Measurements from ENCODE around the gene ABHD1. TPM values are rescaled to one million over a fixed set of nuclear protein-coding genes. Genes with fewer than 3 reads are reported as not detected.

ABHD1 gene
- total RNA-seq, 2 experiments from 2014 or later, result 0.17 to 0.19 TPM

DNA sequence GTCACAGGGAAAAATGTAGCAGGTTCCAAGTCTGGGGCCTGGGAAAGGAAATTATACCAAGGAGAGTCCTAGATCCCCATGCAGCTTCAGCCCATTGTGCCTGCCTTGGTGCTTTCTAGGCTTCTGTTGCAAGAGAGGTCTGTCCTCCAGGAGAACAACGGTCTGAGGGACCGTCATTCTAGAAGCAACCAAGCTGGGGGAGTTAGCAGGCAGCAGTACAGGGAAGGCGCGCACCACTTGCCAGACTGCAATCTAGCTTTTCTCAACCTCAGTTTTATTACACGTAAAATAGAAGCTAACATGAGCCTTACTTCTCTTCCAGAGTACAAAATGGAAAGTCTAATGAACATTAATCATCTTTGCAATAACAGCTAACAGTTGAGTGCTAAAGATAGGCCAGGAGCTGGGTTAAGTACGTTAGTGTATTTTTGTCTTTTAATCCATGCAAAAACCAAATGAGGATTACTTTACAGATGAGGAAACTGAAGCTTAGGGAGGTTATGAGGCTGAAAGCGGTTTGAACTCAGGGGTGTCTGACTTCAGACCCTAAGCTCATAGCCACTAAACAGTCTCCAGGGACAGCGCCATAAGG is 27.1 kb downstream of the ABHD1 start:
- Mint-ChIP-seq H3K27ac (no peak overlapping the region), H3K27me3 (ENCODE audit: low read depth) (peaks cover 3% of the 10 kb centered on the region), H3K4me1 (ENCODE audit: low read depth) (no peaks in the 10 kb centered on the region), H3K9me3 (no peaks in the 10 kb centered on the region), H3K4me3 (no peak overlapping the region), H3K36me3 (ENCODE audit: low read depth) (no peaks in the 10 kb centered on the region)
- no peak for DNase-seq
- intact Hi-C loops (cut with micrococcal nuclease), result no loop called here
- CTCF ChIA-PET, result interaction anchor here (1.5 kb wide), 2 partner anchors 42 to 129 kb away, joined by 3 read pairs; no protein-coding TSS in a partner anchor

DNA sequence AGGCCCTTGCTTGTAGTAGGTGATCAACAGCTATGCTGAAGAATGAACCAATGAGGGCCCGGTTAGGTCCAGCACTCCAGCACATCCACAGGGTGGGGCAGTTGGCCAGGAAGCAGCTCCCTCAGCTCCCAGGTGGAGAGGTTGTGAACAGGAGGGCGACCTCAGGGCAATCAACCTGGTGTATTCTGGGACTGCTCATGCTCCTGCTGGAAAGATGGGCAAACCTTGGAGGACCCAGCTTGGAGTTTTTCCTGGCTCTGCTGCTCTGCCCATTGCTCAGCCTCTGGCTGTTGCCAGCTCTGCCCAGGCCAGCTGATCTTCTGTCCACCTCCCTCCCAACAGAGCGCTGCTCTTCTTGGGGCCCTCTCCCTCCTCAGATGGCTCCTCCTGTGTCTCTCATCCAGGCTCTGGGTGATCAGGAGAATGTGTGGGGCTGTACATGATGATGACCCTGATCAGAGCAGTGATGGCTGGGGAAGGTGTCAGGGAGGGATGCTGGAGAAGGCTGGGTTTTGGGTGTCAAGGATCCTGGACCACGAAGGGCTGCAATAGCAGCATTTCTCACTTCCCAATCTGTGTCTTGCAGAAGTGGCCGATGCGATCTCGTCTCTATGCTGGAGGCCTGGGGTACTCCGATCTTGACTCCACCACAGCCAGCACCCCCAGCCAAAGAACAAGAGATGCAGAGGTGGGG is 28.6 kb downstream of the ABHD1 start:
- peaks cover 3% of the 10 kb centered on the region for H3K27me3 Mint-ChIP-seq (ENCODE audit: low read depth)
- intact Hi-C loops (cut with micrococcal nuclease), result no loop called here
- CTCF ChIA-PET, result interaction anchor here (0.7 to 1.5 kb wide), 3 partner anchors 40 to 190 kb away, joined by 3 to 4 read pairs (median 3); no protein-coding TSS in a partner anchor
- H3K4me1 Mint-ChIP-seq (ENCODE audit: low read depth), result no peaks in the 10 kb centered on the region
- H3K9me3 Mint-ChIP-seq, result no peaks in the 10 kb centered on the region
- no peaks in the 10 kb centered on the region for H3K36me3 Mint-ChIP-seq (ENCODE audit: low read depth)
- H3K27ac Mint-ChIP-seq, result no peak overlapping the region
- no peak overlapping the region for H3K4me3 Mint-ChIP-seq
- DNase-seq, result no peak

DNA sequence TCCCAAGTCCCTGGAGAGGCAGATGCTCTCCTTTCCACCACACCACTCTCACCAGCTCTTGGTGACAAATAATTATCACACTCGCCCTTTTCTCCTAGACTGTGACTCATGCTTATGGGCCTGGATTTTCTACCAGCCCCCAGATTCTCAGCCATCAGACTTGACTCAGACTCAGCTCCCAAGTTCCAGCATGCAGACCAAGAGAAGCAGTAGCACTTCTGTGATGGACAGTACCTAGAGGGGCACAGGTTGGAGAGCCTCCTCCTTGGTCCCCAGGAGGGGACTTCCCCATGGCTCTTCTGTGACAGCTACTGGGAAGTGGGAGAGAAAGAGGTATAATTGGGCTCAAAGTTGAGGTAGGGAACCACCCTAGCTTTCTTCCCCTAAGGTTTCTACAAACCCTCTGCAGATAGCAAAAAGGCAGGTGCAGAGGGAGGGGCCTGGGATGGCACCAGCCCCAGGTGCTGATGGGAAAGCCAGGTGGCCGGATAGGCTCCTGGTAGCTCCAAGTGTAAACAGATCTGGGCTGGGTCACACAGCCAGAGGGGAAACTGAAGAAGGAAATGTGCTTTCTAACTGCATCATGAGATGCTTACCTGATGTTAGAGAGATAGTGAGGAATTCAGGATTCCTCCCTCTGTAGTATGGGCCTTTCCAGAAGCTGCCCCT is 29.3 kb downstream of the ABHD1 start:
- no peak overlapping the region for H3K27ac Mint-ChIP-seq
- no peak for DNase-seq

DNA sequence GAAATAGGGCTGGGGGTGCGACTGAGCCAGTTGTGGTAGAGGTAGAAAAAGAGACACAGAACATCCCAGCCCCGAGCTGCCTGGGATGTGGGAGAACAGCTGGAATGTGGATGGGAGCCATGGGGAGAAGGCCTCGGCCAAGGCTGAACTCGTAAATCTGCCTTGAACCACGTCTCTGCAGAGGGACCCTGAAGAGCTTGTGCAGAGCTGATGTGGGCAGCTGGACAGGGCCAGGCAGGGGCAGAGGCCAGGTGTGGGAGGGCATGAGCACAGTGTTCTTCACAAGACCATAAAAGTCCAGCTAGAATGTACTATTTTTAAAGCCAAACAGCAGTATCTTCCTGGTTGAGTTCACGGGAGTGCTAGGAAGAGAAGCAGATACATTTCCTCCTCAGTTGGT is 30.9 kb downstream of the ABHD1 start:
- Mint-ChIP-seq H3K36me3 (ENCODE audit: low read depth) (no peaks in the 10 kb centered on the region), H3K27ac (no peak overlapping the region), H3K9me3 (no peaks in the 10 kb centered on the region), H3K4me1 (ENCODE audit: low read depth) (no peaks in the 10 kb centered on the region), H3K4me3 (no peak overlapping the region), H3K27me3 (ENCODE audit: low read depth) (no peaks in the 10 kb centered on the region)
- DNase-seq, result no peak
- CTCF ChIA-PET, result interaction anchor here (0.7 to 0.8 kb wide), 2 partner anchors 125 to 126 kb away, joined by 3 read pairs; no protein-coding TSS in a partner anchor
- intact Hi-C loops (cut with micrococcal nuclease), result no loop called here

More for the DNA sequence above, 29.3 kb downstream of the ABHD1 start:
- no peaks in the 10 kb centered on the region for H3K4me1 Mint-ChIP-seq (ENCODE audit: low read depth)
- H3K36me3 Mint-ChIP-seq (ENCODE audit: low read depth), result no peaks in the 10 kb centered on the region
- intact Hi-C loops (cut with micrococcal nuclease), result no loop called here
- no peaks in the 10 kb centered on the region for H3K9me3 Mint-ChIP-seq
- peaks cover under 1% of the 10 kb centered on the region for H3K27me3 Mint-ChIP-seq (ENCODE audit: low read depth)
- no peak overlapping the region for H3K4me3 Mint-ChIP-seq
- CTCF ChIA-PET, result interaction anchor here (0.6 kb wide), 1 partner anchor 97 kb away, joined by 3 read pairs; no protein-coding TSS in a partner anchor

DNA sequence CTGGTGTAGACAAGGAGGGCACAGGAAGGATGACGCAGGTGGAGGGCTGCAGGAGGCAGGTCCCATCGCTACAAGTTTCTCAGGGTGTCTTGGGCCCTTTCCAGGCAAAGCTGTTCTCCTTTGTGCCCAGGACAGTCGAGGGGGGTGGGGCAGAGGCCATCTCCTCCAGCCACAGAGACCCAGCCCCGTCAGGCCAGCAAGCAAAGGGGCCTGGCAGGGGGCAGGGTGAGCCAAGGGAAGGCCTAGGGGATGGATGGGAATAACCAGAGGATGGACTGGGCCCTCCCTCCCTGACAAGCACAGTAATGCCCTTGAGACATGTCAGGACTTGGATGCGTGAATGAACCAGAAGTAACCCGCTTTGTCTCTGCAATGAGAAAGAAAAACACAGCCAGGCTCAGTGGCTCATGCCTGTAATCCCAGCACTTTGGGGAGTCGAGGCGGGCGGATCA is 31.5 kb downstream of the ABHD1 start:
- intact Hi-C loops (cut with micrococcal nuclease), result no loop called here
- Mint-ChIP-seq H3K27me3 (ENCODE audit: low read depth) (no peaks in the 10 kb centered on the region), H3K4me3 (no peak overlapping the region), H3K36me3 (ENCODE audit: low read depth) (no peaks in the 10 kb centered on the region), H3K27ac (no peak overlapping the region), H3K4me1 (ENCODE audit: low read depth) (no peaks in the 10 kb centered on the region), H3K9me3 (no peaks in the 10 kb centered on the region)
- DNase-seq, result no peak
- CTCF ChIA-PET, result no interaction called here

DNA sequence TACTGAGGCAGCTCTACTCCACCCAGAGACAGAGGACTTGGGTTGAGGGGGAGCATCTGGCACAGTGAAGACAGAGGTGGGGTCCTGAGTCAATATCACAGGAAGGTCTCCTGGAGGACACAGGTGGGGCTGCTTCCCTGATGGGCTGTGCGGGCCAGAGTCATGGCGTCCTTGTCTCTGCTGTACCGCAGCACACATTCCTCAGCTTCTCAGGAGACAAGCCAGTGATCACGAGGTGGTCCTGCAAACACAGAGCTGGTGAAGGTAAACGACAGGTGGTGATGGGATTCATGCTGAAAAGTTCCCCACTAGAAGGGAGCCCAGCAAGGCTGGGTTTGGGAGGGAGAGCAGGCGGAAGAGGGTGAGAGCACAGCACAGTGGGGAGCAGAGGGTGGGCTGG is 34.9 kb downstream of the ABHD1 start:
- CTCF ChIA-PET, result interaction anchor here (0.6 kb wide), 3 partner anchors 62 to 440 kb away, joined by 3 to 7 read pairs (median 4); no protein-coding TSS in a partner anchor
- no peak overlapping the region for H3K4me3 Mint-ChIP-seq

GRCh38 chr2:27159271-27159670 is 35.7 kb downstream of the ABHD1 start:
- H3K27ac Mint-ChIP-seq, result no peak overlapping the region
- peaks cover 2% of the 10 kb centered on the region for H3K27me3 Mint-ChIP-seq (ENCODE audit: low read depth)
- CTCF ChIA-PET, result interaction anchor here (0.6 kb wide), 1 partner anchor 113 kb away, joined by 4 read pairs; no protein-coding TSS in a partner anchor
- no peaks in the 10 kb centered on the region for H3K36me3 Mint-ChIP-seq (ENCODE audit: low read depth)
- intact Hi-C loops (cut with micrococcal nuclease), result no loop called here
- H3K4me1 Mint-ChIP-seq (ENCODE audit: low read depth), result no peaks in the 10 kb centered on the region
- DNase-seq, result no peak
- no peak overlapping the region for H3K4me3 Mint-ChIP-seq
- H3K9me3 Mint-ChIP-seq, result no peaks in the 10 kb centered on the region

More for the DNA sequence above, 34.9 kb downstream of the ABHD1 start:
- peaks cover 2% of the 10 kb centered on the region for H3K27me3 Mint-ChIP-seq (ENCODE audit: low read depth)
- no peak for DNase-seq
- intact Hi-C loops (cut with micrococcal nuclease), result no loop called here
- no peaks in the 10 kb centered on the region for H3K36me3 Mint-ChIP-seq (ENCODE audit: low read depth)
- no peaks in the 10 kb centered on the region for H3K4me1 Mint-ChIP-seq (ENCODE audit: low read depth)
- H3K9me3 Mint-ChIP-seq, result no peaks in the 10 kb centered on the region
- H3K27ac Mint-ChIP-seq, result no peak overlapping the region

DNA sequence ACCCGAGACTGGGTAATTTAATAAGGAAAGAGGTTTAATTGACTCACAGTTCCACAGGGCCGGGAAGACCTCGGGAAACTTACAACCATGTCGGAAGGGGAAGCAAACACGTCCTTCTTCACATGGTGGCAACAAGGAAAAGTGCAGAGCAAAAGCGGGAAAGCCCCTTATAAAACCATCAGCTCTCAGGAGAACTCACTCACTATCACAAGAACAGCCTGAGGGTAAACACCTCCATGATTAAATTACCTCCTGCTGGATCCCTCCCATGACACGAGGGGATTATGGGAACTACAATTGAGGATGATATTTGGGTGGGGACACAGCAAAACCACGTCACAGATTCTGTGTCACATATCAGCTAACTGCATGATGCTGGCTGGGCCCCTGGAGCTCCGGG is 36.6 kb downstream of the ABHD1 start:
- intact Hi-C loops (cut with micrococcal nuclease), result no loop called here
- Mint-ChIP-seq H3K4me1 (ENCODE audit: low read depth) (no peaks in the 10 kb centered on the region), H3K4me3 (no peak overlapping the region), H3K9me3 (no peaks in the 10 kb centered on the region), H3K27ac (no peak overlapping the region), H3K36me3 (ENCODE audit: low read depth) (no peaks in the 10 kb centered on the region), H3K27me3 (ENCODE audit: low read depth) (peaks cover 2% of the 10 kb centered on the region)
- no peak for DNase-seq
- CTCF ChIA-PET, result interaction anchor here (0.8 to 1.4 kb wide), 2 partner anchors 10 to 120 kb away, joined by 3 to 6 read pairs; no protein-coding TSS in a partner anchor

DNA sequence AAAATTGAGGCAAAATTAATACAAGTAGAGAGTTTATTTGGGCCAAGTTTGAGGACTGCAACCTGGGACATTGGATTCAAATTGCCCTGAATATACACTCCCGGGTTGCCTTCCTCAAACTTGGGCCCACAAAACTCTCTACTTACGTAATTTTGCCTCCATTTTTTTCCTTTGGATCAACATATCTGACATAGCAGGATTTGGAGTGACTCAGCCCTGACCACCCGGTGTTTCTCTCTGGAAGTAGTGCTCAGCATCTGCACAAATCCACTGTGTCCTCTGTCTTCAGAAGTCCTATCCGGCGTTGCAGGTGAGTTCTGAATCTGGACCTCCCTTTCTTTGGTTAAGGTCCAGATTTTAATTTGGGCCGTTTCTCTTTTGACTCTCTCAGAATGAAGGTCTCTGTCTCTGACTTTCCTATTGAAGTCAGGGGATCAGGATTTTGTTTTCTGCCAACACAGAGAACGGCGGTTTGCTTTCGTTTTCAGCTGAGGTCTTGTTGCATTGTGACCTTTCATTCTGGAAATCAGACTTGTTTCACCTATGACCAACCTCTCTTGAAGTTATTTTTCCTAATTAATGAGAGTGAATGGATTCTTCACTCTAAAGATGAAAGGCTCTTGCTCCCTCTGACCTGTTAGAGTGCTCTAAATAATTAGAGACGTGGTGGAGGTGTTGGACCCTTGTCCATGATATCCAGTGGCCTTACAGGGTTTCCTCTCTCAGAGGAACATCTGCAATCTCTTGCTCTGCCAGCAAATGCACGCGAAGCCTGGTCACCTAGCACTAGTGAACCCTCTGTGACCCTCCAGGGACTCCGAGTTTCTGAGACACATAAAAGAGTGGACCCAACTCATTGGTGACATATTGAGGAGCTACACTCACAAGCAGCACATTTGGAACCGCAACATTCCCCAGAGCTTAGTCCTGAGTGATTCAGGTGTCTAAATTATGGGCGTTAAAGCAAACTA is 38.8 kb downstream of the ABHD1 start:
- no peak for DNase-seq
- H3K4me3 Mint-ChIP-seq, result no peak overlapping the region
- intact Hi-C loops (cut with micrococcal nuclease), result no loop called here
- no peaks in the 10 kb centered on the region for H3K36me3 Mint-ChIP-seq (ENCODE audit: low read depth)
- peaks cover 2% of the 10 kb centered on the region for H3K27me3 Mint-ChIP-seq (ENCODE audit: low read depth)
- no peaks in the 10 kb centered on the region for H3K4me1 Mint-ChIP-seq (ENCODE audit: low read depth)
- no peaks in the 10 kb centered on the region for H3K9me3 Mint-ChIP-seq
- H3K27ac Mint-ChIP-seq, result no peak overlapping the region
- CTCF ChIA-PET, result interaction anchor here (1.0 to 1.2 kb wide), 2 partner anchors 20 to 111 kb away, joined by 3 to 5 read pairs; no protein-coding TSS in a partner anchor

DNA sequence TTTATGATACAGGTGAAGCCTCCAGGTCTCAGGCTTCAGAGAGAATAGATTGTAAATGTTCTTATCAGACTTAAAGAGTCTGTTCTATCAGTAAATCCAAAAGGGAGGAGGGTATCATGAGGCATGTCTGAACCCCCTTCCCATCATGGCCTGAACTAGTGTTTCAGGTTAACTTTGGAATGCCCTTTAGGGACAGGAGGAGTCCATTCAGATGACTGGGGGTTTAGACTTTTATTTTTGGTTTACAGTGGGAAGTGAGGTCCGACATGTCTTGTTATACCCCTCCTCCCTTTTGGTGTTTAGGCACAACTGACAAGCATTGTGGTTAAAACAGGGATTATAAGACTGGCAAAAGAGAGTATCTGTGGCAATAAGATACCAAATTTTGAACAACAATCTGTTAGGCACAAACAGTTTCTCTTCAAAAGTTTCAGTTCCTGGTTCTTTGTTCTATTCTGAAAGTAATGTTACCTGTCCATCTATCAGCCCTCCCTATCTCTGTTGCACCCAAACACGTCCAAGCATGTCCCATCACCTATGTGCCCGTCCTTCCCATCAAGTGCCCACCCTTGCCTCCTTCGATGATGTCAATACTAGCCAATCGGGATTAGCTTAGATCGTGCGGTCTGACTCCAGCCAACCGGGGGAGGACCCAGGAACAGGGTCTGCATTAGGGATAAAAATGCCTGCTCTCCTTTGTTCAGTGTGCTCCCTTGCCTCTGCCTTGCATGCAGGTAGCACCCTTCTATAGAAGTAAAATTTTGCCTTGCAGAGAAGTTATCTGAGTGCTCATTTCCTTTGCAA is 41.5 kb downstream of the ABHD1 start:
- Mint-ChIP-seq H3K27me3 (ENCODE audit: low read depth) (peaks cover 4% of the 10 kb centered on the region), H3K27ac (no peak overlapping the region), H3K9me3 (no peaks in the 10 kb centered on the region), H3K4me3 (no peak overlapping the region), H3K36me3 (ENCODE audit: low read depth) (no peaks in the 10 kb centered on the region), H3K4me1 (ENCODE audit: low read depth) (no peaks in the 10 kb centered on the region)
- no peak for DNase-seq
- intact Hi-C loops (cut with micrococcal nuclease), result no loop called here
- CTCF ChIA-PET, result interaction anchor here (1.0 kb wide), 1 partner anchor 23 kb away, joined by 5 read pairs; no protein-coding TSS in a partner anchor

Measured in activated naive CD4-positive, alpha-beta T cell treated with anti-CD3 and anti-CD28 coated beads for 36 hours (primary cell).